ENCODE measurements around the gene IKBKG. TPM values are rescaled to one million over a fixed set of nuclear protein-coding genes. Genes with fewer than 3 reads are reported as not detected.
"Not testable (repeated sequence)": the region's sequence is repeated elsewhere in the genome, so short reads cannot be mapped to it uniquely, and the experiment has no call there.

IKBKG gene
- total RNA-seq, 1 donor from 2014 or later = 5.4 TPM

DNA sequence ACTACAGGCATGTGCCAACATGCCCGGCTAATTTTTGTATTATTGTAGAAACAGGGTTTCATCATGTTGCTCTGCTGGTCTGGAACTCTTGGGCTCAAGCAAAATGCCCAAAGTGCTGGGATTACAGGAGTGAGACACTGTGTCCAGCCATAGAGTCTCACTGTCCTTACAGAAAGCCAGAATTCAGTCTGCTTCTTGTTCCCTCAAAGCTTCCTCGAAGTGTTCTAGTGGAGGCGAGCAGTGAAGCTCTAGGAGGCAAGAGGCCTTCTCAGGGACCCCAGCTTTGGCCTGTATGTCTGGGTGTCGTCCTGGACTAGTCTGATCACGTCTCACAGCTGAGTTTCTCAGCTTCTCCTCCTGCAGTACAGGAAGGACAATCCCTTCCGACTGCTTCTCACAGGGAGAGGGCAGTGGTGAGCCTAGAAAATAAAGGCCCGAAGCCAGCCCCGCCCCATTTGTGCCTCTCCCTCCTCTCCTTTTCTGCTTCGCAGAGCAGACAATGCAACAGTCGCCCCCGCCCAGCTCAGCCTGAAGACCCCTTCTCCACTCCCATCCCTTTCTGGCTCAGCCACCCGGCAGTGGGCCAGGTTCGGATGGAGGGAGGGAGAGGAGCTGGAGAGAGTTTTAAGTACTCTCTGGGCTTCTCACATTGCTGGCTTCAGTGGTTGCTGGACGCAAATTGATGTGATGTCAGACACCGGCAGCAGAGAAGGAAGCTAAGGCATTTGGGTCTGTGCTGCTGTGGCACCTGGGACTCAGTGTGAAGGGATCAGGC lies 20.3 kb upstream of the IKBKG start:
- DNase-seq = peak; percentile 55

- no peak for DNase-seq
Observed at GRCh38 chrX:154529206-154529612, 18.2 kb upstream of the IKBKG start.

DNA sequence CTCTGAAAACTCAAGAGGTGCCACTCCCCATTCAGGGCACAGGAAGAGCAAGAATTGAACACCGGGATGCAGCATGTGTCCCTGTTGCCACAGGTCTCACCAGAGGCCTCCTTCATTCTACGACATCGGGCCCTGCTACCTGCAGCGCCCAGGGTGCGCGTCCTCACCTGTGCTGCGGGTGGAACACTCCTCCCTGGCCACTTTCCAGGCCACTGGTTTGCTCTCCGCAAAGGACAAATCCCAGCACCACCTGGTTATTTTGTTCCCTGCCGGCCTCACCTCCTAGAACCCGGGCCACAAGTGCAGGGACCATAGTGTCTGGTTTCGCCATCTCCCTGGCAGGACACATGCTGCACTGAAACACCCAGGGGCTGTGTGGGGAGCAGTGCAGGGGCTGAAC lies 17.1 kb upstream of the IKBKG start:
- DNase-seq = no peak

GRCh38 chrX:154531626-154532025 lies 15.8 kb upstream of the IKBKG start:
- no peak for DNase-seq

DNA sequence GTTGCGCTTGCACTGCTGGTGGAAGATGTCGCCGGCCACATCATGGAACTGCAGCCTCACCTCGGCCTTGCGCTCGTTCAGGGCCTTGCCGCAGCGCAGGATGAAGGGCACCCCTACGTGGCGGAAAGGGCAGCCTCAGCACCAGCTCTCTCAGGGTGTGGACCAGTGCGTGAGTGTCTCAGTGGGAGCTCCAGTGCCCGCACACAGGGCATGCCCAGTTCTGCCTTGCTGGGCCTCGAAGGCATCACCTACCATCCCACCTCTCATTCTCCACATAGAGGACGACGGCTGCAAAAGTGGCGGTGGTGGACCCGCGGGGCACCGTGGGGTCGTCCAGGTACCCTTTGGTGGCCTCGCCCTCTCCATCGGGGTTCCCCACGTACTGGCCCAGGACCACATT lies 14.7 kb upstream of the IKBKG start:
- no peak for DNase-seq

- peak; percentile 74 for DNase-seq
Observed at GRCh38 chrX:154534526-154535322, 12.7 kb upstream of the IKBKG start.

DNA sequence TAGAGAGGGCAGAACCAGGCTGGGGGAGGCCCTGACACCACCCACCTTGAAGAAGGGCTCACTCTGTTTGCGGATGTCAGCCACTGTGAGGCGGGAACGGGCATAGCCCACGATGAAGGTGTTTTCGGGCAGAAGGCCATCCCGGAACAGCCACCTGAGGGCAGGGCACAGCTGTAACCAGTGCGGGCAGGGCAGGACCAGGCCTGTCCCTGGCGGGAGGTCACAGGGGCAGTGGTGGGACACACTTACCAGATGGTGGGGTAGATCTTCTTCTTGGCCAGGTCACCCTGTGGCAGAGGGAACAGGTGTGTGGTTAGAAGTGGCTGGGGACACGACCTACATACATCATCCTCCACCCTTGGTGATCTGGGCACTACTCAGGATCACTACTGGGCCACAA lies 11.5 kb upstream of the IKBKG start:
- no peak for DNase-seq

GRCh38 chrX:154539077-154539476 lies 8.3 kb upstream of the IKBKG start:
- DNase-seq = no peak

GRCh38 chrX:154540365-154540764 lies 7.1 kb upstream of the IKBKG start:
- DNase-seq = not testable (repeated sequence)

DNA sequence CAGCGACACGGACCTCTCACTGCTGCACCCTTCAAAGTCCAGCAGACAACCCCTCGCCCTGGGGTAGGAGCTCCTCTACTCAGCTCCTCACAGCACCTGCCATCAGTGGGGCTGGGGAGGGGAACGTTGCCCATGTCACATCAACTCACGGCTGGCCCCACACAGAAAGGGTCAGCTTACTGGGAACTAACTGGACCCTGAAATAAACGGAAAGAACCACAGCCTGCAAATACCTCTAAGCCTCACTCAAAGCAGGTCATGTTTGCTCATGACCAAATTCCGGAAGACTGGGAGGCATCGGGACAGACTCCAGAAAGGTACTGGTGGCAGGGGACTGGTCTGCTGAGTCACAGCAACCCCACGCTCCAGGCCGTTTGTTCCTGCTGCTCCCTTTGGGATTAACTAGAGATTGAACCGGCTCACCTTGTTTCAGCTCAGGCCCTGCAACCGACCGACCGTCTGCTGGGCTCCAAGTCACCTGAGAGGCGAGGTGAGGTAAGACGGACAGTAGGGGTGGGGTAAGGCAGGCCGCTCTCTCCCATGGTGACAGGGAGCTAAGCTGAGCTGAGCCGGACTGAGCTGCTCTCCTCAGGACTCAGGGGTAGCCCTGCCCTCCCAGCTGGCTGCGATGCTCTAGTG lies 6.4 kb upstream of the IKBKG start:
- no peak for DNase-seq

- no peak for DNase-seq
Observed at GRCh38 chrX:154541589-154541895, 5.9 kb upstream of the IKBKG start.

DNA sequence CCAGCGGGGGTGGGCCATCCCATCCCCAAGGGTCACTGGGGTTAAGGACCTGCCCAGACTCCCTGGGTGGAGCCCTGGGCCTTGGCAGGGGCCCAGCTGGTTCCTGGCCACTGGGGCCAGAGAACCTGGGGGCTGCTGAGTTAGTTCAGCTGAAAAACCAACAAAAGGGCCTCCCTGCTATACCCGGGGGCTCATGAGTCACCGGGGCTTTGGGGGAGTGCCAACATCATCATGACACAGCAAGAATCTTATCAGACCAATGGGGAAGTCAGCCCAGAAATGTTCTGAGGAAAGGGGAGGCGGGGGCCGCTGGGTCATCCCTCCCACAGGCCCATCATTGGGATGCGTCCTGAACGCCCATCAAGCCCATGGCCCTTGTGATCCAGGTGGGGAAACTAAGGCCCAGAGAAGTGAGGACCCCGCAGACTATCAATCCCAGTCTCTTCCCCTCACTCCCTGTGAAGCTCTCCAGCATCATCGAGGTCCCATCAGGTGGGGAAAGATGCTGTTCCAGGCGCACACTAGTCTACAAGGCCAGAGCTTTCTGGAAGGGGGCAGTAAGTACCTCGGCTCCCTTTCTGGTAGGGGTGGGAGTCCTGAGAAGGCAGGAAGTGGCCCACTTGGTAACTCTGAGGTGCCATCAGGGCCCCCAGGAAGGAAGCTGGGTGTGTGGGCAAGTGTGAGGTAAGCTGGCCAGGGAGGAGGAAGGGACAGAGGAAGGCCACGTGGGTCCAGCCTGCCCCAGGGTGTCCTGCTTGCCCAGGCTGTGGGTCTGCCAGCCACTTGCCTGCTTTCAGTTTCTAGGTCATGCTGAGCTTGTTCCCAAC lies 5.3 kb upstream of the IKBKG start:
- DNase-seq = no peak

DNA sequence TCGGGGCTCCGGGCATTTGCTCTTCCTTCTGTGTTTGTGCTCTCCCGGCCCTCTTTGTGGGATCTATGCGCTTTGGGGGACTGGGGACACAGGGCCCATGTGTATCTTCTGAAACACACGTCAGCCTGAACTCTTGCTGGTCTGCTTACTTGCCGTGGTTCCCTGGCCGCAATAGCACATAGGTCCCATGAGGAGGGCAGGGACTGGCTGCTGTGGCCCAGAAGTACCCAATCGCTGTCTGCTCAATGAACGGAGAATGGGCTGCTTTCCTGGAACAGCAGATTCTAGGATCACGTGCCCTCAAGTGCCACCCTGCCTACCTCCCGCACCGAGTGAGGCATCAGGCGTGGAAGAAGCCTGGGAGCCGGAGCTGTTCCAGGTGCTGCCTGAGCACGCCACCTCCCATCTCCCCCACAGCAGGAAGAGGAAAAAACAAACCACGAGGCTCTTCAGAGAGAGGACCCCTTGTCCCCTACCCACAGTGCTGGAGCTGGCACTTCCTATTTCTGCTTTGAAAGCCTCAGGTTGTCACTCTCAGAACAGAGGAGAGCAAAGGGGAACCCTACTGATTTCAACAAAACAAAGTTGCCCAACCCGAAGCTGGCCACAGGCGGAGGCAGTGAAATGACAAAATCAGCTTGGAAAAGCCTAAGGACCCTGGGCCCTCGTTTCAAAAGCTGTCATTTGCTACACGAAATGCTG lies 4.5 kb upstream of the IKBKG start:
- no peak for DNase-seq

DNA sequence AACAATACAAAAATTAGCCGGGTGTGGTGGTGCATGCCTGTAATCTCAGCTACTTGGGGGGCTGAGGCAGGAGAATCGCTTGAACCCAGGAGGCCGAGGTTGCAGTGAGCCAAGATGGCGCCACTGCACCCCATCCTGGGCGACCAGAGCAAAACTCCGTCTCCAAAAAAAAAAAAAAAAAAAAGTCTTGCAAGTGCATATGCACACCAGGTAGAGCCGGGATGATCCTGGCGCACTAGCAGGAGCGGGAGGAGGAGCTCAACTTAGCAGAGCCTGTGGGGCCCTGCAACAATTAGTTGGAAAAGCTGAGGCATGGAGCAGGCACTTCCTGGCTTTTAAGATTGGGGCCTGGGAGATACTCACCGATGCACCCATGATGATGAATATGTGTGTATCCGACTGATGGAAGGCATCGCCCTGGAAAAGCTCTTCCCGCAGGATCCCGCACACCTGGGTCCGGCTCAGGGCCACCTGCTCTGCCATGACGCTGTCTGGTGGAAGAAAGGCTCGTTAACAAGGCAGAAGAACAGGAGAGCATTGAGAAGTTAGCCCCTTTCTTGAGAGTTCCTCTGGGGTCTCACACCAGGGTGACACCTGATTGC lies 1.6 kb upstream of the IKBKG start:
- no peak for DNase-seq

DNA sequence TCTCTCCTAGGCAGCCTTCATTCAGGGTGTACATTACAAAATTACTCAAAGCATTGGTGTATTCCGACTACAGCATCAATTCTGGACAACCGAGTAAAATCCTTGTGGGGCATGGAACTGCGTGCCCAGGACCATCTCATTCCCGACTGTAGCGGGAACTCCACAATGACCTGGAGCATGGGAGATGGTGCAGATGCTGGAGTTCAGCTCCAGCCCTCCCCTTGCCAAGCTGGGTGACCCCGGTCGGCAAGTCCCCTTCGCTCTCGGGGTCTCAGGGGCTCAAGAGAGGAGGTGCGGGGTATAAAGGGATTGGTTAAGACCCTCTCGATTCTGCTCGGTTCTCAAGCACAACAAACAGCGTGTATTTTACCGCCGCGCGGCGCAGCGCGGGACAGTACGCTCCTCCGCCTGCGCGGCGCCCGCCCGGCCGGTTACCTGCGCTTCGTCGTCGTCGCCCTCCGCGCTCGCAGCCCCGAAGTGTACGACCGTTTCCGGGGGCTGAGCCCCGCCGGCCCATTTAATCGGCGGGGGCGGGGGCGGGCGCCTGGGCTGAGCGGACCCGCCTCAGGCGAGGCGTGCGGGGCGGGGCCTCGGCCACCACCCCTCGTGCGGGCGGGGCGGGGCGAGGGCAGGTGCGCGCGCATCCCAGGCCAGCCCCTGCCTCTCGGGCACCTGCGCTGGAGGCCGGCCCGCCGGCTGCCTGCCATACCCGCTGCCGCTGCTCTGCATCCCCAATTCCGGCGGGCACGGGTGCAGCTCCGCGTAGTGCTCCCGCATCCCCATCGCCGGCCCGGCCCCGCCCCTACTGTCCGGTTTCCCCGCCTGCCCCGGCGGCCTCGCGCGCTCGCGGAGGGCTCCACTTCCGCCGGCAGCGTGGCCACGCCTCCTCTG lies 821 bp upstream of the IKBKG start, which contains the start of gene G6PD:
TSS of gene G6PD (minus strand) at position 493 of the 891 bp plus-strand sequence. CDS start 691 bp downstream, outside the sequence.
- no peak for DNase-seq

DNA sequence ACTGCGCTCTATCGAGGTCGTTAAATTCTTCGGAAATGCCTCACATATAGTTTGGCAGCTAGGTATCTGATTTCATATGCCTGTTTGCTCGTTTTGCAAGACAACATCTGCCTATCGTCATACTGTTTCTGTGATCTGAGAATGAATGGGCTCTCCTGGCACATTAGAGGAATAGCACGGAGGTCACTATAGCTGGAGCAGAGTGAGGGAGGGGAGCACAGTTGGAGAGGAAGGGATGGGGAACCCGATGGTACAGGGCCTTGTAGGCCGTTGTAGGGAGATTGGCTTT lies 552 bp downstream of the IKBKG start:
- no peak for DNase-seq

GRCh38 chrX:154549766-154550165 lies 2.3 kb downstream of the IKBKG start:
- DNase-seq = no peak

DNA sequence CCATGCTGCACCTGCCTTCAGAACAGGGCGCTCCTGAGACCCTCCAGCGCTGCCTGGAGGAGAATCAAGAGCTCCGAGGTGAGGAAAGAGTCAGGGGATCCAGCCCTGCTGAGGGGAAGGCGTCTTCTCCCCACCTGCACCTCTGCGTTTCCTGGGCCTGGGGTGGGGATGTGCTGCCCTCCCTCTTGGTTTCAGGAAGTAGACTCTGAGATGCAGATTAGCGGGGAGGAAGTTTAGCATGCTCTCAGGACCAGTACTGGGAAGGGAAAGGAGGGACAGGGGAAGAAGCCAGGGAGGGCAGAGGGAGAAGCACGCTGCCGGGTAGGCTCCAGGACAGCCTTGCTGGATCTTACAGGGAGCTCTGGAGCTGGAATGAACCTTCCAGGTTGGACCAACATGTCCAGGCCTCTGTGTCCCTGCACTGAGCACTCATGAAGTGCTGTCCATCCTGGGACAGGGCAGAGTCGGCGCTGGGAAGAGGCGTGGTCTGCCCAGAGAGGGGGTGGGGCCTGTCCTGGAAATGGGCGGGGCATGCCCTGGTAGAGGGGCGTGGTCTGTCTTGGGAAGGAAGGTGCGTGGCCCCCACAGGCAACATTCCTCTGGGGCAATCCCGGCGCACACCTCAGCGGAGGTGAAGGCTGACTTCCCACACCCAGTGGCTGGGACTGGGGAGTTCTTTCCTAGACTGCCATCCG lies 4.8 kb downstream of the IKBKG start:
- DNase-seq = not testable (repeated sequence)

DNA sequence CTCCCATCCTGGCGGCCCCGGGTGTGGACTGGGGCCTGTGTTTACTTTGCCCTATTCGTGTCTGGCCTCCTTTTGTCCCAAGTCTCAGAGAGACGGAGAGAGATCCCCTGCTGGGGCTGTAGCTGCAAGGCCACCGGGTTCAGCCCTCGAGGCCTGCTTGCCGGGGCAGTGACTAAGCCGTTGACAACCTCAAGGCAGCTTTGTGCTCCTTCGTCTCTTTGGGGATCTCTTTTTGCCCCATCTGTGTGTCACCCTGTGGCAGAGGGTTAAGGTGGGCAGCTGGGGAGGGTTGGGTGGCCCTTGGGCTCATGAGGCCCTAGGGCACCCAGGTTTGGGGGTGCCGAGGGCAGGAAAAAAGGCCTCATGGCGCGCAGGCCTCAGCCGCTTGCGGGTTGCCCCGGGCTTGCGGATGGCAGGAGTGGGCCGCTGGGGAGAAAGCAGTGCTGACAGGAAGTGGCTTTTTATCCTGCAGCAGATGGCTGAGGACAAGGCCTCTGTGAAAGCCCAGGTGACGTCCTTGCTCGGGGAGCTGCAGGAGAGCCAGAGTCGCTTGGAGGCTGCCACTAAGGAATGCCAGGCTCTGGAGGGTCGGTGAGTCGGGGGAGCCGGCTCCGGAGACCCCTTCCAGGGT lies 10.8 kb downstream of the IKBKG start:
- not testable (repeated sequence) for DNase-seq
